ENCODE results near the gene ACD.
"Not testable (repeated sequence)": the region's sequence is repeated elsewhere in the genome, so short reads cannot be mapped to it uniquely, and the experiment has no call there.

The ACD gene

GRCh38 chr16:67659675-67660563, at the start of gene ACD:
ACD (minus strand) TSS chr16:67660260; CDS start chr16:67660220, 40 bp downstream.
- Mint-ChIP-seq H3K4me3 (peak within 1 kb of the TSS; percentile 94), H3K4me1 (ENCODE audit: low read depth) (peaks cover 19% of the 10 kb centered on the region), H3K27me3 (ENCODE audit: low read depth) (no peaks in the 10 kb centered on the region), H3K9me3 (no peaks in the 10 kb centered on the region), H3K27ac (peak within 1 kb of the TSS; percentile 99), H3K36me3 (ENCODE audit: low read depth) (peaks cover 11% of the 10 kb centered on the region)

- Mint-ChIP-seq H3K27me3 (ENCODE audit: low read depth) (no peaks in the 10 kb centered on the region), H3K4me1 (ENCODE audit: low read depth) (peaks cover 5% of the 10 kb centered on the region), H3K36me3 (ENCODE audit: low read depth) (peaks cover 2% of the 10 kb centered on the region), H3K27ac (no peak overlapping the region), H3K4me3 (no peak overlapping the region), H3K9me3 (no peaks in the 10 kb centered on the region)
Measured at GRCh38 chr16:67709050-67709449, 49.0 kb upstream of the ACD start.

- H3K4me1 Mint-ChIP-seq (ENCODE audit: low read depth), result peaks cover 11% of the 10 kb centered on the region
- no peaks in the 10 kb centered on the region for H3K27me3 Mint-ChIP-seq (ENCODE audit: low read depth)
- H3K27ac Mint-ChIP-seq, result no peak overlapping the region
- no peak overlapping the region for H3K4me3 Mint-ChIP-seq
- no peaks in the 10 kb centered on the region for H3K9me3 Mint-ChIP-seq
- peaks cover 2% of the 10 kb centered on the region for H3K36me3 Mint-ChIP-seq (ENCODE audit: low read depth)
Measured at GRCh38 chr16:67708368-67708771, 48.3 kb upstream of the ACD start.

GRCh38 chr16:67707790-67708189, 47.7 kb upstream of the ACD start:
- Mint-ChIP-seq H3K27ac (no peak overlapping the region), H3K36me3 (ENCODE audit: low read depth) (peaks cover 2% of the 10 kb centered on the region), H3K27me3 (ENCODE audit: low read depth) (no peaks in the 10 kb centered on the region), H3K4me1 (ENCODE audit: low read depth) (peaks cover 15% of the 10 kb centered on the region), H3K4me3 (no peak overlapping the region), H3K9me3 (no peaks in the 10 kb centered on the region)

GRCh38 chr16:67707210-67707609, 47.1 kb upstream of the ACD start:
- no peak overlapping the region for H3K4me3 Mint-ChIP-seq
- no peak overlapping the region for H3K27ac Mint-ChIP-seq
- peaks cover 15% of the 10 kb centered on the region for H3K4me1 Mint-ChIP-seq (ENCODE audit: low read depth)
- H3K36me3 Mint-ChIP-seq (ENCODE audit: low read depth), result peaks cover 2% of the 10 kb centered on the region
- H3K9me3 Mint-ChIP-seq, result no peaks in the 10 kb centered on the region
- no peaks in the 10 kb centered on the region for H3K27me3 Mint-ChIP-seq (ENCODE audit: low read depth)

GRCh38 chr16:67704110-67704509, 44.0 kb upstream of the ACD start:
- Mint-ChIP-seq H3K4me3 (no peak overlapping the region), H3K4me1 (ENCODE audit: low read depth) (peaks cover 13% of the 10 kb centered on the region), H3K9me3 (no peaks in the 10 kb centered on the region), H3K36me3 (ENCODE audit: low read depth) (peaks cover 2% of the 10 kb centered on the region), H3K27ac (peak overlapping the region; percentile 82), H3K27me3 (ENCODE audit: low read depth) (no peaks in the 10 kb centered on the region)

- H3K9me3 Mint-ChIP-seq, result no peaks in the 10 kb centered on the region
- H3K27ac Mint-ChIP-seq, result peak overlapping the region; percentile 82
- H3K4me3 Mint-ChIP-seq, result peak overlapping the region; percentile 6
- peaks cover 3% of the 10 kb centered on the region for H3K36me3 Mint-ChIP-seq (ENCODE audit: low read depth)
- H3K27me3 Mint-ChIP-seq (ENCODE audit: low read depth), result no peaks in the 10 kb centered on the region
- peaks cover 13% of the 10 kb centered on the region for H3K4me1 Mint-ChIP-seq (ENCODE audit: low read depth)
Measured at GRCh38 chr16:67703626-67704025, 43.6 kb upstream of the ACD start.

- H3K36me3 Mint-ChIP-seq (ENCODE audit: low read depth), result peaks cover 11% of the 10 kb centered on the region
- H3K9me3 Mint-ChIP-seq, result no peaks in the 10 kb centered on the region
- H3K4me1 Mint-ChIP-seq (ENCODE audit: low read depth), result peaks cover 13% of the 10 kb centered on the region
- no peak overlapping the region for H3K4me3 Mint-ChIP-seq
- no peaks in the 10 kb centered on the region for H3K27me3 Mint-ChIP-seq (ENCODE audit: low read depth)
- H3K27ac Mint-ChIP-seq, result no peak overlapping the region
Measured at GRCh38 chr16:67702130-67702529, 42.1 kb upstream of the ACD start.

GRCh38 chr16:67701420-67701819, 41.4 kb upstream of the ACD start:
- Mint-ChIP-seq H3K27ac (no peak overlapping the region), H3K4me1 (ENCODE audit: low read depth) (peaks cover 16% of the 10 kb centered on the region)

GRCh38 chr16:67699265-67699664, 39.2 kb upstream of the ACD start:
- no peaks in the 10 kb centered on the region for H3K9me3 Mint-ChIP-seq
- no peak overlapping the region for H3K4me3 Mint-ChIP-seq
- no peaks in the 10 kb centered on the region for H3K27me3 Mint-ChIP-seq (ENCODE audit: low read depth)
- peaks cover 16% of the 10 kb centered on the region for H3K4me1 Mint-ChIP-seq (ENCODE audit: low read depth)
- H3K36me3 Mint-ChIP-seq (ENCODE audit: low read depth), result peaks cover 9% of the 10 kb centered on the region
- H3K27ac Mint-ChIP-seq, result no peak overlapping the region

More at GRCh38 chr16:67701420-67701819, 41.4 kb upstream of the ACD start:
- Mint-ChIP-seq H3K27me3 (ENCODE audit: low read depth) (no peaks in the 10 kb centered on the region), H3K9me3 (no peaks in the 10 kb centered on the region), H3K4me3 (no peak overlapping the region), H3K36me3 (ENCODE audit: low read depth) (peaks cover 11% of the 10 kb centered on the region)

GRCh38 chr16:67697422-67698185, 37.5 kb upstream of the ACD start:
- H3K4me1 Mint-ChIP-seq (ENCODE audit: low read depth), result peaks cover 3% of the 10 kb centered on the region

GRCh38 chr16:67694611-67695010, 34.6 kb upstream of the ACD start:
- Mint-ChIP-seq H3K4me3 (no peak overlapping the region), H3K36me3 (ENCODE audit: low read depth) (peaks cover 9% of the 10 kb centered on the region), H3K9me3 (no peaks in the 10 kb centered on the region), H3K4me1 (ENCODE audit: low read depth) (peaks cover 4% of the 10 kb centered on the region), H3K27me3 (ENCODE audit: low read depth) (no peaks in the 10 kb centered on the region), H3K27ac (no peak overlapping the region)

More at GRCh38 chr16:67697422-67698185, 37.5 kb upstream of the ACD start:
- Mint-ChIP-seq H3K27me3 (ENCODE audit: low read depth) (no peaks in the 10 kb centered on the region), H3K36me3 (ENCODE audit: low read depth) (peaks cover 9% of the 10 kb centered on the region), H3K4me3 (no peak overlapping the region), H3K9me3 (no peaks in the 10 kb centered on the region), H3K27ac (no peak overlapping the region)

GRCh38 chr16:67693517-67694285, 33.6 kb upstream of the ACD start:
- H3K27ac Mint-ChIP-seq; H3K4me1 Mint-ChIP-seq (ENCODE audit: low read depth); H3K4me3 Mint-ChIP-seq; H3K9me3 Mint-ChIP-seq; H3K36me3 Mint-ChIP-seq (ENCODE audit: low read depth); H3K27me3 Mint-ChIP-seq (ENCODE audit: low read depth): not testable (repeated sequence)

- Mint-ChIP-seq H3K4me3 (no peak overlapping the region), H3K9me3 (no peaks in the 10 kb centered on the region), H3K27me3 (ENCODE audit: low read depth) (no peaks in the 10 kb centered on the region)
Measured at GRCh38 chr16:67685388-67686112, 25.5 kb upstream of the ACD start.

More at GRCh38 chr16:67685388-67686112, 25.5 kb upstream of the ACD start:
- peaks cover 5% of the 10 kb centered on the region for H3K36me3 Mint-ChIP-seq (ENCODE audit: low read depth)
- peaks cover 7% of the 10 kb centered on the region for H3K4me1 Mint-ChIP-seq (ENCODE audit: low read depth)
- H3K27ac Mint-ChIP-seq, result peak overlapping the region; percentile 29

Measured in T-helper 1 cell treated with Interleukin-12 subunit alpha and Interleukin-12 subunit beta and Interleukin-4 antibody, amounts not matched to agents 30 μg/mL and 1 μg/mL, for 36 hours (primary cell).